Measurements from ENCODE around the gene ZNF649. TPM values are rescaled to one million over a fixed set of nuclear protein-coding genes. Genes with fewer than 3 reads are reported as not detected.

Gene ZNF649
- total RNA-seq, 1 donor from 2014 or later = 9.5 TPM

- DNase-seq (ENCODE audit: low read depth, low spot score) = peak; percentile 68
Measured at GRCh38 chr19:51887522-51888498, 17.0 kb downstream of the ZNF649 start, which contains the start of gene ZNF577. TSS of gene ZNF577 (minus strand) at chr19:51887951. CDS start at chr19:51880382, 7,569 bp downstream.

DNA sequence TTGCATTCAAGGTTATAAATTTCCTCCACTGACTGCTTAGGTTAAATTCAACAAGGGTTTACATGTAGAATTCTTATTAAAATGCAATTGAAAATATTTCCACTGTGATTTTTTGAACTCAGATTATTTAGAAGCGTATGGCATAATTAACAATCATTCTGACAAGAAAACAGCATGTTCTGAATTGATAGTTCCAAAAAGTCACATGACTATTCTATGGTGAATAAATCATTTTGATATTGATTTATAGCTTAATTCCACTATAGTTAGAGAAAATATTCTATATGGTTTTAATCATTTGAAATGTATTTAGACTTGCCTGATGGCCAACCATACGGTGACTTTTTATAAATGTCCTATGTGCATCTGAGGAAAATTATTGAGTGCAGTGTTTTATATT, 20.1 kb downstream of the ZNF649 start:
- DNase-seq (ENCODE audit: low read depth, low spot score) = no peak

DNA sequence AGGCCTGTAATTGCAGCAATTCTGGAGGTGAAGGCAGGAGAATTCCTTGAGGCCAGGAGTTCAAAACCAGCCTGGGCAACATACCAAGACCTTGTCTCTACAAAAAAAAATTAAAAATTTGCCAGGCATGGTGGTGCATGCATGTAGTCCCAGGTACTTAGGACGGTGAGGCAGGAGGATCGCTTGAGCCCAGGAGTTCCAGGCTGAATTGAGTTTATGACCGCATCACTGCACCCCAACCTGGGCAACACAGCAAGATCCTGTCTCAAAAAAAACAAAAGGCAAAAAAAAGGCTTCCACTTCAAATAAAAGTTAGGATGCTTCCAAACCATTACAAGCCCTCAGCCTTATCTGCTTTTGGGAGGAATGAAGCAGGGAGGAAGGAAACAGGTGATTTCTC, 22.3 kb downstream of the ZNF649 start:
- DNase-seq (ENCODE audit: low read depth, low spot score) = no peak

DNA sequence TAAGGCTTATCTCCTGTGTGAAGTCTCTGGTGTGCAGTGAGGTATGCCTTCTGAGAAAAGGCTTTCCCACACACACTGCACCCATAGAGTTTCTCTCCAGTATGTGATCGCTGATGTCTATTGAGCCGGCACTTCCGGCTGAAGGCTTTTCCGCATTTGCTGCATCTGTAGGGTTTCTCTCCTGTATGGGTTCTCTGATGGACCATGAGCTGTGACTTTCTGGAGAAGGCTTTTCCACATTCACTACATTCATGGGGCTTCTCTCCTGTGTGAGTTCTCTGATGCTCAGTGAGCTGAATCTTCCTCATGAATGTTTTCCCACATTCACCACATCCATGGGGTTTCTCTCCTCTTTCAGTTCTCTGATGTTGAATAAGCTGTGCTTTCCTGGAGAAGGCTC, 31.7 kb downstream of the ZNF649 start:
- no peak for DNase-seq (ENCODE audit: low read depth, low spot score)

- no peak for DNase-seq (ENCODE audit: low read depth, low spot score)
Measured at GRCh38 chr19:51861870-51862622, 42.8 kb downstream of the ZNF649 start.

Other genes starting within 250 kb of the ZNF649 start
- 5.1 and 6.8 TPM in 2 replicates for gene SPACA6, start 211.7 kb downstream of the ZNF649 start, total RNA-seq
- gene HAS1, start 181.0 kb downstream of the ZNF649 start, total RNA-seq = not detected in 2 replicates
- not detected in 2 replicates for gene FPR1, start 153.1 kb downstream of the ZNF649 start, total RNA-seq
- gene FPR2, start 143.8 kb downstream of the ZNF649 start, total RNA-seq = not detected in 2 replicates
- not detected in 2 replicates for gene FPR3, start 109.9 kb downstream of the ZNF649 start, total RNA-seq
- 3.1 and 3.6 TPM in 2 replicates for gene ZNF577, start 17.1 kb downstream of the ZNF649 start, total RNA-seq
- gene ZNF613, start 22.5 kb upstream of the ZNF649 start, total RNA-seq = 6.4 and 11.1 TPM in 2 replicates
- gene ZNF350, start 81.8 kb upstream of the ZNF649 start, total RNA-seq = 8.5 and 10.6 TPM in 2 replicates
- 7.3 and 16.7 TPM in 2 replicates for gene ZNF615, start 103.2 kb upstream of the ZNF649 start, total RNA-seq
- gene ZNF614, start 123.4 kb upstream of the ZNF649 start, total RNA-seq = 10.5 and 11.8 TPM in 2 replicates
- gene ZNF432, start 143.8 kb upstream of the ZNF649 start, total RNA-seq = 4.6 and 7.2 TPM in 2 replicates
- 11.3 and 16.4 TPM in 2 replicates for gene ZNF841, start 190.7 kb upstream of the ZNF649 start, total RNA-seq
- 6.1 and 9.8 TPM in 2 replicates for gene ZNF616, start 234.9 kb upstream of the ZNF649 start, total RNA-seq

All from pulmonary artery endothelial cell (primary cell).